MCF 10A (cell line): Measurements from ENCODE around the gene IFT25. TPM values are rescaled to one million over a fixed set of nuclear protein-coding genes. Genes with fewer than 3 reads are reported as not detected.
A peak's percentile ranks its signal among the peaks of the same experiment; 100 is the strongest.

Source experiments
- BruUV-seq: library from RNA; stranded (reverse); fragments of 400-500 nt; replicated peaks from 2 replicates; lab custom pipeline; 2021; lab: Mats Ljungman, UMichigan
- CTCF ChIA-PET: fragments of 300-600 bp; sonication (Branson Sonifier 250); formaldehyde crosslinking; extraction: SDS; loops from one replicate; lab custom pipeline; 2021; ENCODE audit warnings: antibody characterized with exemption, inconsistent platforms; lab: Yijun Ruan, JAX
- POLR2A ChIA-PET: fragments of 300-600, 350-650 bp; sonication (Branson Sonifier 250); formaldehyde crosslinking; extraction: SDS; loops from one replicate; lab custom pipeline; 2020; ENCODE audit warnings: antibody characterized with exemption, inconsistent platforms; lab: Yijun Ruan, JAX
- DNase-seq: peaks from one replicate; pipeline ENCODE4 v3.0.0-alpha.2; 2018; ENCODE audit not compliant: unreplicated experiment
- H3K27ac Mint-ChIP-seq: one replicate; pipeline ENCODE4 v1.8.0; 2022; ENCODE audit warnings: mild to moderate bottlenecking, low read depth, mixed read lengths; ENCODE audit not compliant: unreplicated experiment
- H3K27me3 Mint-ChIP-seq: one replicate; pipeline ENCODE4 v1.8.0; 2022; ENCODE audit warnings: mixed read lengths; ENCODE audit not compliant: insufficient read depth, unreplicated experiment
- H3K36me3 Mint-ChIP-seq: one replicate; pipeline ENCODE4 v1.8.0; 2022; ENCODE audit warnings: mild to moderate bottlenecking, moderate library complexity, mixed read lengths; ENCODE audit not compliant: insufficient read depth, unreplicated experiment
- H3K4me1 Mint-ChIP-seq: one replicate; pipeline ENCODE4 v1.8.0; 2022; ENCODE audit warnings: mixed read lengths; ENCODE audit not compliant: insufficient read depth, unreplicated experiment
- H3K4me3 Mint-ChIP-seq: one replicate; pipeline ENCODE4 v1.8.0; 2022; ENCODE audit warnings: mild to moderate bottlenecking, moderate library complexity, mixed read lengths; ENCODE audit not compliant: unreplicated experiment
- H3K9me3 Mint-ChIP-seq: one replicate; pipeline ENCODE4 v1.8.0; 2022; ENCODE audit warnings: mixed read lengths; ENCODE audit not compliant: unreplicated experiment
- CTCF ChIP-seq: fragments of 200-600 bp; IDR thresholded peaks from one replicate; pipeline ENCODE4 v1.8.0; 2022; ENCODE audit warnings: antibody characterized with exemption, mild to moderate bottlenecking; ENCODE audit not compliant: unreplicated experiment
- intact Hi-C: fragments of 100-400 bp; cut with micrococcal nuclease; formaldehyde crosslinking; loops from 2 replicates; pipeline ENCODE4 v1.14.1; 2022
- total RNA-seq: library from RNA; stranded (reverse); gene quantifications from 2 replicates; pipeline ENCODE4 v1.2.3, GENCODE V29; 2022

Gene IFT25
- total RNA-seq, 1 experiment from 2014 or later: 22.3 TPM

GRCh38 chr1:53963460-53963859, 18.0 kb upstream of the IFT25 start:
- Mint-ChIP-seq H3K36me3 (peaks cover 72% of the 10 kb centered on the region), H3K4me1 (peaks cover 9% of the 10 kb centered on the region), H3K27ac (no peak overlapping the region), H3K9me3 (no peaks in the 10 kb centered on the region), H3K4me3 (no peak overlapping the region), H3K27me3 (no peaks in the 10 kb centered on the region)
- CTCF ChIA-PET: interaction anchor here (1.5 to 6.0 kb wide), 2 partner anchors 85 to 104 kb away, joined by 4 to 154 read pairs; no protein-coding TSS in a partner anchor
- no peak for DNase-seq
- POLR2A ChIA-PET: no interaction called here
- no TSS peak for BruUV-seq
- intact Hi-C loops: no loop called here
- TF ChIP-seq CTCF: no peak

- no peak overlapping the region for H3K4me3 Mint-ChIP-seq
- peaks cover 12% of the 10 kb centered on the region for H3K4me1 Mint-ChIP-seq
- DNase-seq: no peak
- ChIA-PET POLR2A (no interaction called here), CTCF (interaction anchor here (1.5 to 6.0 kb wide), 4 partner anchors 82 to 477 kb away, joined by 4 to 154 read pairs (median 78); no protein-coding TSS in a partner anchor)
- H3K27ac Mint-ChIP-seq: no peak overlapping the region
- H3K27me3 Mint-ChIP-seq: no peaks in the 10 kb centered on the region
- no peaks in the 10 kb centered on the region for H3K9me3 Mint-ChIP-seq
- intact Hi-C loops: no loop called here
- TF ChIP-seq CTCF: no peak
- peaks cover 71% of the 10 kb centered on the region for H3K36me3 Mint-ChIP-seq
- no TSS peak for BruUV-seq
Measured at GRCh38 chr1:53962395-53962794, 16.9 kb upstream of the IFT25 start.

DNA sequence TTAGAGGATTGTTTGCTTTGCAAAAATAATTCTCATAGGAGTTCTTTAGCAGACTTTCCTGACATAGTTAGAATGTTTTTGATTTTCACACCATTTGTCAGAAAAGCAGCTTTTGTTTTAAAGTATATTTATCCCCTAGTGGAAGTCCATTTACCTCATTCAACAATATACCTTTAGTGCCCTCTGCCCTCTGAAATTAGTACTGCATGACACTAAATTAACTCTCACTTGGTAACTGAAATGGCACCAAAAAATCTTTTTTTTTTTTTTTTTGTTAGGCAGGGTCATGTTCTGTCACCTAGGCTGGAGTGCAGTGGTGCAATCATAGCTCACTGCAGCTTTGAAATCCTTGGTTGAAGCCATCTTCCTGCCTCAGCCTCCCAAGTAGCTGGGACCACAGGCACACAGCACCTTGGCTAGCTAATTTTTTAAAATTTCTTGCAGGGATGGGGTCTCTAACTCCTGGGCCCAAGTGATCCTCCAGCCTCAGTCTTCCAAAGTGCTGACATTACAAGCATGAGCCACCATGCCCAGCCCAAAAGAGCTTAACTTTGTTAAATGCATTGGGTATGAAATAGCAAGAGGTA, 14.3 kb upstream of the IFT25 start:
- TF ChIP-seq CTCF: peak; percentile 46
- intact Hi-C loops: loop anchor here (1.0 kb wide), 2 partner anchors 81 to 98 kb away; no protein-coding TSS in a partner anchor
- CTCF ChIA-PET: interaction anchor here (0.6 to 6.0 kb wide), 47 partner anchors 8 to 1428 kb away, joined by 3 to 154 read pairs (median 4); partner anchors contain the start of genes IFT25, LDLRAD1 and LRRC42
- Mint-ChIP-seq H3K4me3 (no peak overlapping the region), H3K27ac (no peak overlapping the region), H3K9me3 (no peaks in the 10 kb centered on the region), H3K36me3 (peaks cover 64% of the 10 kb centered on the region), H3K27me3 (no peaks in the 10 kb centered on the region), H3K4me1 (peaks cover 20% of the 10 kb centered on the region)
- DNase-seq: peak; percentile 49
- POLR2A ChIA-PET: interaction anchor here (0.7 to 2.6 kb wide), 9 partner anchors 11 to 115 kb away, joined by 3 to 20 read pairs (median 5); partner anchors contain the start of genes IFT25, LRRC42 and YIPF1
- BruUV-seq: no TSS peak

DNA sequence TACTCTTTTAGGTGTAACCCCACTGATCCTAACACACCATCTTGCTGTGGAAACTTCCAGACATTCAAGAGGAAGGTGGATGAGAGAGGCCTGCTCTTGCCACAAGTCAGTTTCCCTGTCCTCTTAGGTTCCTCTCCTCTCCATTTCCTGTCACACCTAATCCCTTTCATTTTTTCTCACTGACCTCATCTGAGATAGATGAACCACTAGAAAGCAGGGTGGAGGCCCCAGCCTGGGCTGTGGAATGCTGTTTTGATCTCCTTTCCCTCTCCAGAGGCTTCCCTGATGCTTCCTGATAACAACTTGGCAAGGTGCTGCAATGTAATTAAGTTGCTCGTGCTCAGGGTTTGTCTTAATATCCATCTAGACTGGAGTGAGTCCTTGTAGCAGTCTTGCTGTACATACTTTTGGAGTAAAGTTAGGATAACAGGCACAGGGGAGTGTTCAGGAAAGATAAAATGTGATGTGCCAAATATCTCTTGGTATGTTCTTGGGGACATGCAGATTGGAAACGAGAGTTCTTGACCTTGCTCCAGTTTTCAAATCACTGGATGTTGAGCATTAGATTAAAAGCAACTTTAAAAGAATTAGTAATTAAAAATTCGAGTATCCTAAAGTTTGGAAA, 11.8 kb upstream of the IFT25 start:
- no TSS peak for BruUV-seq
- intact Hi-C loops: no loop called here
- H3K4me3 Mint-ChIP-seq: peak overlapping the region; percentile 39
- peak; percentile 9 for DNase-seq
- peaks cover 11% of the 10 kb centered on the region for H3K4me1 Mint-ChIP-seq
- H3K27me3 Mint-ChIP-seq: no peaks in the 10 kb centered on the region
- peaks cover 57% of the 10 kb centered on the region for H3K36me3 Mint-ChIP-seq
- ChIA-PET POLR2A (interaction anchor here (0.7 to 2.5 kb wide), 11 partner anchors 10 to 607 kb away, joined by 3 to 35 read pairs (median 7); partner anchors contain the start of genes IFT25, LRRC42, TCEANC2 and TMEM59), CTCF (interaction anchor here (0.9 to 6.0 kb wide), 8 partner anchors 9 to 843 kb away, joined by 3 to 154 read pairs (median 11); partner anchors contain the start of genes IFT25 and LRRC42)
- H3K9me3 Mint-ChIP-seq: no peaks in the 10 kb centered on the region
- H3K27ac Mint-ChIP-seq: peak overlapping the region; percentile 93
- TF ChIP-seq CTCF: no peak
